ENCODE results near the gene SERPINA4.

GRCh38 chr14:94593376-94593748, 32.1 kb downstream of the SERPINA4 start:
- no peak for TF ChIP-seq CHD1 (IDR thresholded peaks at IDR 0.05; ENCODE audit: low read depth, low read length)
- no peak for TF ChIP-seq SRF (IDR thresholded peaks at IDR 0.05; ENCODE audit: low read depth, low read length)

Data from H1 (cell line).